ENCODE data around the gene NYAP1.
"Not testable (repeated sequence)": the region's sequence is repeated elsewhere in the genome, so short reads cannot be mapped to it uniquely, and the experiment has no call there.

The NYAP1 gene

DNA sequence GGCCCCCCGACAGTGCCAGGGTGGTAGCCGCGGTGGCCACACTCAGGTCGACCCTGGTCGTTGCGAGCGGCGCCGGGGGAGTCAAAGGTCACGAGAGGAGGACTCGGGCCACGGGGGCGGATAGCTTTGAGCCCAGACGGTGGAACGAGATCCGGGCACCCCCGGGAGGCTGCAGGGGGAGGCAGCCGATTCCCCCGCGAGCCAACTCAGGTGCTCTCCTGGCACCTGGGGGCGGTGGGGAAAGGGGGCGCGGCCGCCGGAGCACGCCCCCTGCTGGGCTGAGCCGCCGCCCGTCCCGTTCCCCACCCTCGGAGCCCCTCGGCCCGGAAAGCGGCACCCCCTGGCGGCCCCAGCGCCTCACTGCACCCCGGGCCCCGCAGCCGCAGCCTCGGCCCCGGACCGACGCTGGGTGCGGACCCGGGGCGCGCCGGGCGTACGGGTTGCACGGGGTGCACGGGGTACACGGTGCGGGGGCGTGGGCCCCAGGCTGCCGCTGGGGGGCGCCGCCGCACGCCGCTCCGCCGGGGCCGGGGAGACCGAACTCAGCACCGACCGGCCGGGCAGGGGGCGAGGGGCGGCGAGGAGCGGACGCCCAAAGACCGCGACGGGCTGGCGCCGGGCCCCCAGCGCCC is 521 bp upstream of the NYAP1 start:
- peak; percentile 76 for DNase-seq (ENCODE audit: low read depth)

DNA sequence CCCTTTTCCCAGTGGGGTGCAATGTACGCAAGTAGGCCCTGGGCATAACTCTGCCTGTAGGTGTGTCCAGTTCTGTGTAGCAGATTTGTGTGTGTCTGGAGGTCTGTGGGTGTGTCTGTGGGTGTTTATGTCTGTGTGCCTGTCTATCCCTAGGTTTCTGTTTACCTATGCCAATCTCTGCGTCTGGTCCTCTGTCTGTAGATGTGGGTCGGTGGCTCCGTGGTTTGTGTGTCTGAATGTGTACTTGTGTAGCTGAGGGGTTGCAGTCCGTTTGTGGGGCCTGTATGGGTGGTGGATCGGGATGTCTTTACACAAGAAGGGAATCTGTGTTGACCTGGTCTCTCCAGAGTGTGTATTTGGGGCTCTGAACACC is 932 bp downstream of the NYAP1 start:
- no peak for DNase-seq (ENCODE audit: low read depth)

DNA sequence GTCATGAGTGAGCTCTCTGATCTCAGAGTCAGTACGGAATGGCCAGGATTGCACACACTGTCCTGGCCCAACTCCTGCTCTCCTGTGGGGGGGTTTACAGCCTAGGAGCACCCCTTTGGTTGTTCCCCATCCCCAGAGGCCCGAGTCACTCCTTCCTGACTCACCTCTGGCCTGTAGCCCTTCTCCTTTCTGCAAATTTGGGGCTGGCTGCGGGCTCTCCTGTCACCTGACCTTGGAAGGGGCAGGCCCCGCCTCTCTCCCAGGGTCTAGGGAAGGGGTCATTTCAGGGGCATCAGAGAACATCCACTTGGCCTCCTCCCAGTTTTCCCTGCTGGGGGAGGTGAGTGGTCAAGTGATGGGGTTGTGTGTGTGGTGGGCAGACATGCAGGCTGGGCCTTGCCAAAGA is 1.7 kb downstream of the NYAP1 start:
- DNase-seq (ENCODE audit: low read depth), result no peak

DNA sequence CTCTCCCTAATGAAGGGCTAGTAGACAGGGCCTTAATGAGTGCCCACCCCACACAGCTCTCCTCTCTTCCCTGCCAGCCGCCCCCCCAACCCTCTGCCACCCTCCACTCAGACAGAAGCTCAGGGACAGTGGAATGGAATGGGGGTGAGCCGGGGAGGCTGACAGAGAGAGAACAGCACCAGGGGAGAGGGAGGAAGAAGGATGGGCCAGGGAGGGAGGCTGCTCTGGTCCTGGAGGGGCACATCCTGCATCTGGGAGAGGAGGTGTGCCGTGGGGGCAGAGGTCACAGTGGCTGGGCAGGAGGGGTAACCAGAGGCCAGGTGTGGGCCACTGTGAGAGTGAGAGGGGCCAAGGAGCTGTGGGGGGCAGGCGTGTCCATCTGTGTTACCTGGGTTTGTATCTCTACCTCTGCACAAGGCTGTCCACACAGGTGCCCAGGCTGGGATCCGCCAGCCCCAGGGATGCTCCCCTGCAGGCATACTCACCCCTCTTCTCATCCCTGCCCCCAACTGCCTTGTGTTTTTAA is 2.4 kb downstream of the NYAP1 start:
- DNase-seq (ENCODE audit: low read depth), result no peak

DNA sequence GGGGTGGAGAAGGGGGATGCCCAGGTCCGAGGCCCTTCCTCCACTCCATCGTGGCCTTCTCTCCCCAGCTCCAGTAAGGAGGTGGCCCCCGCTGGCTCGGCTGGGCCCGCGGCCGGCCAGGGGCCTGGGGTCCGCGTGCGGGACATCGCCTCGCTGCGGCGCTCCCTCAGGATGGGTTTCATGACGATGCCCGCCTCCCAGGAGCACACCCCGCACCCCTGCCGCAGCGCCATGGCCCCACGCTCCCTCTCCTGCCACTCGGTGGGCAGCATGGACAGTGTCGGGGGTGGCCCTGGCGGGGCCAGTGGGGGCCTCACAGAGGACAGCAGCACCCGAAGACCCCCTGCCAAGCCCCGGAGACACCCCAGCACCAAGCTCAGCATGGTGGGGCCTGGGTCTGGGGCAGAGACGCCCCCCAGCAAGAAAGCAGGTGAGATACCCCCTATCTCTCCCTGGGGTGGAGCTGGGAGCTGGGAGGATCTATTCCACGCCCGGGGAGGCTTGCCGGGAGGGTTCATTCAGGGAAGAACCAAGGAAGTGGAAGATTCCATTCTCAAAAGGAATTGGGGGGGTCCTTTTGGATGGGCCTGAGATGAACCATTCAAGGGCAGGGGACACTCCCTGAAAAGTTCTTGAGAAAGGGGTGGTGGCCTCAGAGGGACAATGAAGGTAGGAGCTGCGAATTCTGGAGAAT is 3.2 kb downstream of the NYAP1 start:
- DNase-seq (ENCODE audit: low read depth), result no peak

DNA sequence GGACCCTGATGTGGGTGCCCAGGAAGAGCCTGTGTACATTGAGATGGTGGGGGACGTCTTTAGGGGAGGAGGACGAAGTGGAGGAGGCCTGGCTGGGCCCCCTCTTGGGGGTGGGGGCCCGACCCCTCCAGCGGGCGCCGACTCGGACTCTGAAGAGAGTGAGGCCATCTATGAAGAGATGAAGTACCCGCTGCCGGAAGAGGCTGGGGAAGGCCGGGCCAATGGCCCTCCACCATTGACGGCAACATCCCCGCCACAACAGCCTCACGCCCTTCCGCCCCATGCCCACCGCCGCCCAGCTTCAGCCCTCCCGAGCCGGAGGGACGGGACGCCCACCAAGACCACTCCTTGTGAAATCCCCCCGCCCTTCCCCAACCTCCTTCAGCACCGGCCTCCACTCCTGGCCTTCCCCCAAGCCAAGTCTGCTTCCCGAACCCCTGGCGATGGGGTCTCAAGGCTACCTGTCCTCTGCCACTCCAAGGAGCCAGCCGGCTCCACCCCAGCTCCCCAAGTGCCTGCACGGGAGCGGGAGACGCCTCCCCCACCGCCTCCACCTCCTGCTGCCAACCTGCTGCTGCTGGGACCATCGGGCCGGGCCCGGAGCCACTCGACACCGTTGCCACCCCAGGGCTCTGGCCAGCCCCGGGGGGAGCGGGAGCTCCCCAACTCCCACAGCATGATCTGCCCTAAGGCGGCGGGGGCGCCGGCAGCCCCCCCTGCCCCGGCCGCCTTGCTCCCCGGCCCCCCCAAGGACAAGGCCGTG is 4.8 kb downstream of the NYAP1 start:
- no peak for DNase-seq (ENCODE audit: low read depth)

DNA sequence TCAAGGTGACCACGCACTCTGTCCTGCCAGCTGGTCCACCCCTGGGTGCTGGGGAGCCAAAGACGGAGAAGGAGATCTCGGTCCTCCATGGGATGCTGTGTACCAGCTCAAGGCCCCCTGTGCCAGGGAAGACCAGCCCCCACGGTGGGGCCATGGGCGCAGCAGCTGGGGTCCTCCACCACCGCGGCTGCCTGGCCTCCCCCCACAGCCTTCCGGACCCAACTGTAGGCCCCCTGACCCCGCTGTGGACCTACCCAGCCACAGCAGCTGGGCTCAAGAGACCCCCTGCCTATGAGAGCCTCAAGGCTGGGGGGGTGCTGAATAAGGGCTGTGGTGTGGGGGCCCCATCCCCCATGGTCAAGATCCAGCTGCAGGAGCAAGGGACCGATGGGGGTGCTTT is 5.4 kb downstream of the NYAP1 start:
- DNase-seq (ENCODE audit: low read depth), result no peak

DNA sequence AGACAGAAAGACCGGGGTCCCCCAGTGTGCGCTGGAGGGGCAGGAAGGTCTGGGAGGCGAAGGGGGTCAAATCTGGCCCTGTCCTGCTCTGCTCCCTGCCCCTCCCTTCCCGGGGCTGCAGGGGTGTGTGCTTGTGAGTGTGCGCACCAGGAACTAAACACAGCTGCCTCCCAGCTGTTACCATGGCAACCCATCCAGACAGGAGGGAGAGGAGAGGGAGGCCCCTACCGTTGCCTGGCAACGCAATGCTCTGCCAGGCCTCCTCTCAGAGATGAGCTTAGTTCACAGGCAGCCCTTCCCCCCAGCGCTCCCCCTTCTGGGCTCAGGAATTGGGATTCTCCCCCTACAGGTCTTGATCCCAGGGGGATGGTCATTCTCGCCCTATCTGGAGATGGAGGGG is 6.1 kb downstream of the NYAP1 start:
- DNase-seq (ENCODE audit: low read depth), result no peak

DNA sequence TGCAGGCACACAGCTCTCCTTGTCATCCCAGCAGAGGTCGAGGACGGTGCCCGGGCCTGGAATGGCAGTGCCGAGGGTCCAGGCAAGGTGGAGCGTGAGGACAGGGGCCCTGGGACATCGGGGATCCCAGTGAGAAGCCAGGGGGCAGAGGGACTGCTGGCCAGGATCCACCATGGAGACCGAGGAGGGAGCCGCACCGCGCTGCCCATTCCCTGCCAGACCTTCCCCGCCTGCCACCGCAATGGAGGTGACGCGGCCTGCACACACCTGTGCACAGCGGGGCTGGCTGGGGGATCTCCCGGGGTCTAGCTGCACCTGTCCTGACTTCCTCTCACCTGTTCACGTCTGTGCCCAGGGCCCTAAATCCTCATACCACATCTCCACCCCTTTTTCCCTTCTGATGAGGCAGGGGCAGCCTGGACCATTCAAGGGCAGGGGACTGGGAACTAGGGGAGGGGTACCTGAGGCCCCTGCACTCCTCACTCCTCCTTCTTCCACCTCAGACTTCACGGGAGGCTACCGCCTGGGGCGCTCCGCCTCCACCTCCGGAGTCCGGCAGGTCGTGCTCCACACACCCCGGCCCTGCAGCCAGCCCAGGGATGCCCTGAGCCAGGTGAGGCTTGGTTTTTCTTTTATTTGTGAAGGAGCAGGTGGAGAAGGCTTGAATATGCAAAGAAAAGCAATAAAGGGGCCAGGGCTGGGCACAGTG is 6.9 kb downstream of the NYAP1 start:
- DNase-seq (ENCODE audit: low read depth), result no peak

DNA sequence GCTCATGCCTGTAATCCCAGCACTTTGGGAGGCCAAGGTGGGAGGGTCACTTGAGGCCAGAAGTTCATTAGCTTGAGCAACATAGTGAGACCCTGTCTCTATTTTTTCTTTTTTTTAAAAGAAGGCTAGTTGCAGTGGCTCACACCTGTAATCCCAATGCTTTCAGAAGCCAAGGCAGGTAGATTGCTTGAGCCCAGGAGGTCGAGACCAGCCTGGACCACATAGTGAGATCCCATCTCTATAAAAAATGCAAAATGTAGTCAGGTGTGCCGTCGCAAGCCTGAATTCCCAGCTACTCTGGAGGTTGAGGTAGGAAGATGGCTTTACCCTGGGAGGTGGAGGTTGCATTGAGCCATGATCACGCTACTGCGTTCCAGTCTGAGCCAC is 7.5 kb downstream of the NYAP1 start:
- DNase-seq (ENCODE audit: low read depth), result no peak

DNA sequence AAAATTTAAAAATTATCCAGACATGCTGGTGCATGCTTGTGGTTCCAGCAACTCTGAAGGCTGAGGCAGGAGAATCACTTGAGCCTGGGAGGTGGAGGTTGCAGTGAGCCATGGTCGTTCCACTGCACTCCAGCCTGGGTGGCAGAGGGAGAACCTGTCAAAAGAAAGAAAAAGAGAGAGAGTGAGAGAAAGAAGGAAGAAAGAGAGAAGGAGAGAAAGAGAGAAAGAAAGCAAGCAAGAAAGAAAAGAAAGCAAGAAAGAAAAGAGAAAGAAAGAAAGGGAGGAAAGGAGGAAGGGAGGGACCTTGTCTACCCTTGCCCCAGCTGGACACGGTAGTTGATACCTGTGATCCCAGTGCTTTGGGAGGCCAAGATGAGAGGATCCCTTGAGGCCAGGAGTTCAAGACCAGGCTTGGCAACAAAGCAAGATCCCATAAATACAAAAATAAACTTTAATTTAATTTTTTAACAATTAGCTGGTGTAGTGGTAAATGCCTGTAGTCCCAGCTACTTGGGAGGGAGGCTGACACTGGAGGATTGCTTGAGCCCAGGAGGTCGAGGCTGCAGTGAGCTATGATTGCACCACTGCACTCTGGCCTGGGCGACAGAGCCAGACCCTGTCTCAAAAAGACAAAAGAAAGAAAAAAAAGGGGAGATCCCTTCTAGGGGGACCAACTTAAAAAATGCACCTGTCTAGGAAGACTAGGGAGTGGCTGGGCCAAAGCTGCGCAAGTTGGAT is 9.2 kb downstream of the NYAP1 start:
- DNase-seq (ENCODE audit: low read depth), result no peak

DNA sequence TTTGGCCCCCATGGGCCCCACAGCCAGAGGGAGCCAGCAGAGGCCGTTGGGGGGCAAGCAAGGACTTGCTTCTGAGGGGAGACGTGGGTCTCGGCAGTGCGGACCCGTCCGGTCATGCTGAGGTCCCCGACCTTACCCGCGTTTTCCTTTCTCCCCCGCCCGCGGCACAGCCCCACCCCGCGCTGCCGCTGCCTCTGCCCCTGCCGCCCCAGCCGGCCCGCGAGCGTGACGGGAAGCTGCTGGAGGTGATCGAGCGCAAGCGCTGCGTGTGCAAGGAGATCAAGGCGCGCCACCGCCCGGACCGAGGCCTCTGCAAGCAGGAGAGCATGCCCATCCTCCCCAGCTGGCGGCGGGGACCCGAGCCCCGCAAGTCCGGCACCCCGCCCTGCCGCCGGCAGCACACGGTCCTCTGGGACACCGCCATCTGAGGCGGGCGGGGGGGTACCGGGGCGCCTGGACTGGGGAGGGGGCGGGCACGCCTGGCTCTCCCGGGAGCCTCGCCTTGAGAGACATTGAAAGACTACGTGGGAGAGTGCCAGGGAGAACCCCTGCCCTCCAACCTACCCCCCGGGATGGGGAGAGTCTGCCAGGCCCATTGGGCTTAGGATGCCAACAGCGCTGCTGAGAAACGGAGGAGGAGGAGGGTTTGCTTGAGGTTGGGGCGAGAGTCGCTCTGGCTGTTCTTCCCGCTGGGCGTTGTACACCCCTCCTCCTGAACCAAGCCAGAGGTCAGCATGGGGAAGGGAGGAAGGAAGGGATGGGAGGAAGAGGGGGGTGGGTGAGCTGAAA is 9.9 kb downstream of the NYAP1 start:
- peak; percentile 38 for DNase-seq (ENCODE audit: low read depth)

DNA sequence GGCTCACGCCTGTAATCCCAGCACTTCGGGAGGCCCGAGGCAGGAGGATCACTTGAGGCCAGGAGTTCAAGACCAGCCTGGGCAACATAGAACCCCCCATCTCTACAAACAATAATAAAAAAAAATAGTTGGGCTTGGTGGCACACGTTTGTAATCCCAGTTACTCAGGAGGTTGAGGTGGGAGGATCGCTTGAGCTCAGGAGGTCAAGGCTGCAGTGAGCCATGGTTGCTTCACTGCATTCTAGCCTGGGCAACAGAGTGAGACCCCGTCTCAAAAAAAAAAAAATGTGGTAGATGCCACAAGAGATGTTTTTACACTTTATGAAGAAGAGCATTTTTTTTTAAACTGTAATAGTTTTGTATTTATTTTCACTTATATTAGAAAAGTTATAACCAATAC is 12.8 kb downstream of the NYAP1 start:
- no peak for DNase-seq (ENCODE audit: low read depth)

DNA sequence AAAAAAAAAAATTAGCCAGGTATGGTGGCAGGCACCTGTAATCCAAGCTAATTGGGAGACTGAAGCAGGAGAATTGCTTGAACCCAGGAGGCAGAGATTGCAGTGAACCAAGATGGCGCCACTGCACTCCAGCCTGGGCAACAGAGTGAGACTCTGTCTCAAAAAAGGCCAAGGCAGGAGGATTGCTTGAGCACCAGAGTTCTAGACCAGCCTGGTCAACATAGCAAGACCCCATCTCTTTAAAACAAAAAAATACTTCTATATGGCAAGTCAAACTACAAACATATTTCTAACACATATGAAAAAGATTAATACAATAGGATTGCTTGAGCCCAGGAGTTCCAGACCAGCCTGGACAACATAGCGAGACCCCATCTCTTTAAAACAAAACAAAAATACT is 17.0 kb downstream of the NYAP1 start:
- DNase-seq (ENCODE audit: low read depth), result not testable (repeated sequence)

DNA sequence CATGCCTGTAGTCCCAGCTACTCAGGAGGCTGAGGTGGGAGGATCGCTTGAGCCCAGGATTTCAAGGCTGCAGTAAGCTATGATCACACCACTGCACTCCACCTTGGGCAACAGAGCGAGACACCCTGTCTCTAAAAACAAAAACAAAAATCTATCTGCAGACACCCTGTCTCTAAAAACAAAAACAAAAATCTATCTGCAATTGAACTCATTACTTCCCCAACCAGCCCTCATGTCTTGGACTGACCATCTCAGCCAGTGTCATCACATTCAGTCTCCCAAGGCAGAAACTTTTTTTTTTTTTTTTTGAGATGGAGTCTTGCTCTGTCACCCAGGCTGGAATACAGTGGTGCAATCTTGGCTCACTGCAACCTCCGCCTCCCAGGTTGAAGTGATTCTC is 20.3 kb downstream of the NYAP1 start:
- DNase-seq (ENCODE audit: low read depth), result not testable (repeated sequence)

DNA sequence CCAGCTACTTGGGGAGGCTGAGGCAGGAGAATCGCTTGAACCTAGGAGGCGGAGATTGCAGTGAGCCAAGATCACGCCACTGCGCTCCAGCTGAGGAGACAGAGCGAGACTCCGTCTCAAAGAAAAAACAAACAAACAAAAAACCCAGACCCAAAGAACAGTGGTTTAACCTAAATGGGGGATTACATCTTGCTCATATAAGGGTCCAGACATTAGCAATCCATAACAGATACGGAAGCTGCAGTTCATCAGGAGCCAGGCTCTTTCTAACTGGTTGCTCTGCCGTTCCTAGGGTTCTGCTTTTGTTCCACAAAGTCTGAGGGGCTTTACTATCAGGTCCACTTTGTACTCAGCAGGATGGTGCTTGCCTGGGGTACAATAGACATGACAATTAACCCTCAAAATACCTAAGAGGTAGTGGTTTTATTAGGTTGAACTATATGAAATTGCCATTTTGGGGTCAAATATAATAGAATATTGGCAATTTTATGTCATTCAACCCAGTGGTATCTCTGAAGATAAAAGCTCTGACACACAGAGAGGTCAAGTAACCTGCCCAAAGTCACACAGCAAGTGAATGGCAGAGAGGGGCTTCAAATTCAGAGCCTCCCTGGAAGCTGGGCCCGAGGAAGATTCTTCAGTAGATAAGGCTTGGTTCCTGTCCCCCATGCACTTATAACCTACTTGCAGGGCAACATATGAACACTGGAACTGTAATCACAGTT is 21.3 kb downstream of the NYAP1 start:
- DNase-seq (ENCODE audit: low read depth), result no peak

DNA sequence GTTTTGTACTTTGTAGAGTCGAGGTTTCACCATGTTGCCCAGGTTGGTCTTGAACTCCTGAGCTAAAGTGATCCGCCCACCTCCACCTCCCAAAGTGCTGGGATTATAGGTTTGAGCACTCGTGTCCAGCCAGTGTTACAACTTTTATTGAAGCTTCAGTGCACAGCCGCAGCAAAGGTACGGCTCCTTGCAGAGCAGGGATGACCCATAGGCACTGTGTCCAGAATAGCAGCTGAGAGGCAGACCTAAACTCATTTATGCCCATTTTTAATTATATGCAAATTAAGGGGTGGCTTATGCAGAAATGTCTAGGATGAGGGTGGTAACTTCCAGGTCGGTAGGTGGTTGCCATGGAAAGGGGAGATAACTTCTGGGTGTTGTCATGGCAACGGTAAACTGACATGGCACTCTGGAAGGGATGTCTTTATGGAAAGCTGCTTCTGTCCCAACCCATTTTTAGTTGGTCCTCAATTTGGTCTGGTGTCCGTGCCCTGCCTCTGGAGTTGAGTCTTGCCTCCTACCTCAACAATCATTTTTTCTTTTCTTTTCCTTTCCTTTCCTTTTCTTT is 22.7 kb downstream of the NYAP1 start:
- DNase-seq (ENCODE audit: low read depth), result no peak

DNA sequence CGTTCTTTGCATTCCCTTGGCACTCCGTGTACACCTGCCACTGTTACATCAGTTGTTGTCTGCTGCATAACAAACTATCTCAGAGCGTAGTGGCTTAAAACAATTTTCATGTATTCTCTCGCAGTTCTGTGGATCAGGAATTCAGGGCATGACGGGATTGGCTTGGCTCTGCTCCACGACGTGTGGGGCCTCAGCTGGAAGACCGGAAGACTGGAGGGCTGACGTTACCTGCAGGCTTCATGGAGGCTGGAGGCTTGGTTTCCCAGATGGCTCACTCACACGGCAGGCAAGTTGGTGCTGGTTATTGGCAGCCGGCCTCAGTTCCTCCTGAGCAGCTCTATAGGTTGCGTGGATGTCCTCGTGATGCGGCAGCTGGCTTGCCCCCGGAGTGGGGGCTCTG is 25.5 kb downstream of the NYAP1 start:
- no peak for DNase-seq (ENCODE audit: low read depth)

DNA sequence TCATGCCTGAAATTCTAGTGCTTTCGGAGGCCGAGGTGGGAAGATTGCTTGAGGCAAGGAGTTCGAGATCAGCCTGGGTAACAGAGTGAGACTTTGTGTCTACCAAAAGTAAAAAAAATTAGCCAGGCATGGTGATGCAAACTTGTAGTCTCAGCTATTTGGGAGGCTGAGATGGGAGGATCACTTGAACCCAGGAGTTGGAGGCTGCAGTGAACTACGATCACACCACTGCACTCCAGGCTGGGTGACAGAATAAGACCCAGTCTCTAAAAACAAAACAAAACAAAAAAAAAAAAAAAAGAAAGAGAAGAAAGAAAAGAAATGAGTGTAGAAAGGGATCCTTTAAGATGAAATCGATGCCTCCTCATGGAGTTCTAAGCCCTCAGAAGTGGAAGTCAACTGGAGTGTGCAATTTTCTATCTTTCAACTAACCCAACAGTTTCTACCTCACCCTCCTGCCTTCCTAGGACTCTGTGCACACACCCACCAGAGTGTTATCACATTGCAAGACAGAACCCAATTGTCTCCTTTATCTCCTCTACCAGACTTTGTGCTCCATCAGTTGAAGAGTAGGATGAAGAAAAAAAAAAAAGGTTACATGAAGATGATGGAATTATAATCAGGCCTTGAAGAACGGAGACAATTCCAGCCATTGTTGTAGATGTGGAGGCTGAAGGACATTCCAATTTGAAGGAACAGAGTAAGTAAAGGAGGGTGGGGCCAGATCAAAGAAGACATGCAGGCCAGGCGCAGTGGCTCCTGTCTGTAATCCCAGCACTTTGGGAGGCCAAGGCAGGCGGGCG is 26.9 kb downstream of the NYAP1 start:
- no peak for DNase-seq (ENCODE audit: low read depth)
